ENCODE results near the gene ANXA5. TPM values are rescaled to one million over a fixed set of nuclear protein-coding genes. Genes with fewer than 3 reads are reported as not detected.

The ANXA5 gene
- total RNA-seq, 2 experiments from 2014 or later, result 79.7 to 80.1 TPM

GRCh38 chr4:121714548-121714947, 17.8 kb upstream of the ANXA5 start:
- POLR2A ChIA-PET, result no interaction called here

GRCh38 chr4:121712783-121713182, 16.0 kb upstream of the ANXA5 start:
- POLR2A ChIA-PET, result no interaction called here
- CTCF ChIA-PET, result interaction anchor here (1.8 kb wide), 1 partner anchor 342 kb away, joined by 4 read pairs; no protein-coding TSS in a partner anchor

More at GRCh38 chr4:121714548-121714947, 17.8 kb upstream of the ANXA5 start:
- CTCF ChIA-PET, result interaction anchor here (1.3 kb wide), 1 partner anchor 11 kb away, joined by 3 read pairs; no protein-coding TSS in a partner anchor

GRCh38 chr4:121712001-121712651, 15.3 kb upstream of the ANXA5 start:
- POLR2A ChIA-PET, result no interaction called here
- CTCF ChIA-PET, result interaction anchor here (1.8 kb wide), 1 partner anchor 341 kb away, joined by 4 read pairs; no protein-coding TSS in a partner anchor

- CTCF ChIA-PET, result interaction anchor here (1.3 to 1.8 kb wide), 2 partner anchors 13 to 340 kb away, joined by 4 read pairs; no protein-coding TSS in a partner anchor
- POLR2A ChIA-PET, result no interaction called here
Observed at GRCh38 chr4:121711263-121712000, 14.7 kb upstream of the ANXA5 start.

GRCh38 chr4:121709766-121710405, 13.1 kb upstream of the ANXA5 start:
- CTCF ChIA-PET, result interaction anchor here (0.7 kb wide), 1 partner anchor 1682 kb away, joined by 3 read pairs; no protein-coding TSS in a partner anchor
- POLR2A ChIA-PET, result no interaction called here

GRCh38 chr4:121707344-121707743, 10.6 kb upstream of the ANXA5 start:
- ChIA-PET POLR2A (interaction anchor here (2.2 kb wide), 1 partner anchor 11 kb away, joined by 8 read pairs; the partner anchor contains the start of gene ANXA5), CTCF (interaction anchor here (1.0 to 1.1 kb wide), 3 partner anchors 10 to 14 kb away, joined by 3 to 4 read pairs (median 3); partner anchors contain the start of gene ANXA5)

GRCh38 chr4:121706595-121707021, 9.8 kb upstream of the ANXA5 start:
- ChIA-PET POLR2A (interaction anchor here (2.2 kb wide), 1 partner anchor 10 kb away, joined by 8 read pairs; the partner anchor contains the start of gene ANXA5), CTCF (interaction anchor here (1.1 kb wide), 1 partner anchor 10 kb away, joined by 4 read pairs; the partner anchor contains the start of gene ANXA5)

- ChIA-PET CTCF (interaction anchor here (0.6 kb wide), 1 partner anchor 573 kb away, joined by 3 read pairs; no protein-coding TSS in a partner anchor), POLR2A (interaction anchor here (0.6 kb wide), 1 partner anchor 21 kb away, joined by 3 read pairs; no protein-coding TSS in a partner anchor)
Observed at GRCh38 chr4:121705521-121705920, 8.7 kb upstream of the ANXA5 start.

- POLR2A ChIA-PET, result no interaction called here
- CTCF ChIA-PET, result no interaction called here
Observed at GRCh38 chr4:121702136-121702535, 5.4 kb upstream of the ANXA5 start.

- POLR2A ChIA-PET, result no interaction called here
- CTCF ChIA-PET, result no interaction called here
Observed at GRCh38 chr4:121701263-121701662, 4.5 kb upstream of the ANXA5 start.

GRCh38 chr4:121698236-121698671, 1.5 kb upstream of the ANXA5 start:
- CTCF ChIA-PET, result no interaction called here
- POLR2A ChIA-PET, result no interaction called here

GRCh38 chr4:121697564-121697963, 784 bp upstream of the ANXA5 start:
- ChIA-PET CTCF (interaction anchor here (0.8 to 1.0 kb wide), 2 partner anchors 10 to 104 kb away, joined by 3 to 4 read pairs; partner anchors contain the start of gene EXOSC9), POLR2A (no interaction called here)

GRCh38 chr4:121696170-121696580, 605 bp downstream of the ANXA5 start:
- CTCF ChIA-PET, result interaction anchor here (1.4 kb wide), 1 partner anchor 11 kb away, joined by 4 read pairs; no protein-coding TSS in a partner anchor
- POLR2A ChIA-PET, result interaction anchor here (0.6 to 1.6 kb wide), 4 partner anchors 12 to 105 kb away, joined by 3 to 8 read pairs (median 4); no protein-coding TSS in a partner anchor

- ChIA-PET CTCF (no interaction called here), POLR2A (no interaction called here)
Observed at GRCh38 chr4:121693886-121694285, 2.9 kb downstream of the ANXA5 start.

GRCh38 chr4:121693450-121693849, 3.3 kb downstream of the ANXA5 start:
- ChIA-PET POLR2A (no interaction called here), CTCF (no interaction called here)

GRCh38 chr4:121692261-121692660, 4.5 kb downstream of the ANXA5 start:
- ChIA-PET CTCF (no interaction called here), POLR2A (no interaction called here)

- POLR2A ChIA-PET, result no interaction called here
- CTCF ChIA-PET, result no interaction called here
Observed at GRCh38 chr4:121690001-121690400, 6.8 kb downstream of the ANXA5 start.

GRCh38 chr4:121688701-121689100, 8.1 kb downstream of the ANXA5 start:
- CTCF ChIA-PET, result no interaction called here
- POLR2A ChIA-PET, result no interaction called here

GRCh38 chr4:121688261-121688660, 8.5 kb downstream of the ANXA5 start:
- ChIA-PET POLR2A (no interaction called here), CTCF (no interaction called here)

GRCh38 chr4:121686255-121686654, 10.5 kb downstream of the ANXA5 start:
- ChIA-PET CTCF (interaction anchor here (0.6 kb wide), 1 partner anchor 217 kb away, joined by 3 read pairs; no protein-coding TSS in a partner anchor), POLR2A (no interaction called here)

Measured in activated CD8-positive, alpha-beta memory T cell treated with anti-CD3 and anti-CD28 coated beads for 36 hours (primary cell).